ENCODE data around the gene ADGRF5. TPM values are rescaled to one million over a fixed set of nuclear protein-coding genes. Genes with fewer than 3 reads are reported as not detected.

The ADGRF5 gene
- polyA plus RNA-seq, 1 donor: 28.9 TPM

DNA sequence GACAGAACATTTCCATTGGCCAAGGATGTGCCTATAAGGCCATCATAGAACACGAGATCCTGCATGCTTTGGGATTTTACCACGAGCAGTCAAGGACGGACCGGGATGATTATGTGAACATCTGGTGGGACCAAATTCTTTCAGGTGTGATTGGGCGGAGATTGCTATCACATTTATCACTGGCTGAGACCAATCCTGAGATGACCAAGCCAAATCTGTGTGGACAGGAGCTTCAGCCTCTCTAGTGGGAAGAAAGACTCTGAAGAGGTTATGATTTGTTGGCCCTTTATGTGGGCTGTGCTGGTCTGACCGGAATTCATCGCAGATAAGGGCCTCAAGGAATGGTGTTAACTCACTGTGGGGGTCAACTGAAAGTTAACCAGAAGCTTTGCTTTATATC lies 102.2 kb downstream of the ADGRF5 start:
- DNase-seq: no peak

DNA sequence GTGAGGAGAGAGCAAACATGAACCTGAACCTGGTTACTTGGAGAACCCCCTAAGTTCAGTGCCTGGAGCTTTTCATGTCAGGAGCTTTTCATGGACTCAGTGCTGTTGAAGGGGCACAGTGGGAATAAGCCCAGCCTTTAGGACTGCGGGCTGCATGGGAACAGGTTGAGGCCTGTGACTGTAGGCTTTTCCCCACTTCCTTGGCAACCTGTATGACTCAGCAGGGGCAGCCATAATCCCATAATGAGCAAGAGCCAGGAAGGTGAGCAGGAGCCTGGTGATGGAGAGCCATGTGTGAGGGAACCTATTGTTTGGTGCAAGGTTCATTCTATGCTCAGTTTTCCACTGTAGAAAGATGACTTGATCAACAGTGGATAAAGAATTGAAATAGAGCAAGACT lies 105.1 kb downstream of the ADGRF5 start:
- DNase-seq: no peak

DNA sequence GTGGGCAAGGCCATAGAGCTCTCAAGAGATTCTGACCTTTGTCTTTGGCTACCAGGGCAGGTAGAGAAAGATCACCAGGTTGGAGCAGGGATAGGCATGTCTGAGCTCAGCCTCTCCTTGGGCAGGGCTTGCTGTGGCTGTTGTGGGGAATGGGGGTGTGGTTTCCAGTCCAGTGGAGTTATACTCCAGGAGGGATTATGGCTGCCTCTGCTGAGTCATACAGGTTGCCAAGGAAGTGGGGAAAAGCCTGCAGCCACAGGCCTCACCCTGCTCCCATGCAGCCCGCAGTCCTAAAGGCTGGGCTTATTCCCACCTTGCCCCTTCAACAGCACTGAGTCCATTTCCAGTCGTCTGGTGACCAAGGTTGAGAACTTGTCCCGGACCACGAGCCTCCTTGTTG lies 106.6 kb downstream of the ADGRF5 start:
- DNase-seq: no peak

DNA sequence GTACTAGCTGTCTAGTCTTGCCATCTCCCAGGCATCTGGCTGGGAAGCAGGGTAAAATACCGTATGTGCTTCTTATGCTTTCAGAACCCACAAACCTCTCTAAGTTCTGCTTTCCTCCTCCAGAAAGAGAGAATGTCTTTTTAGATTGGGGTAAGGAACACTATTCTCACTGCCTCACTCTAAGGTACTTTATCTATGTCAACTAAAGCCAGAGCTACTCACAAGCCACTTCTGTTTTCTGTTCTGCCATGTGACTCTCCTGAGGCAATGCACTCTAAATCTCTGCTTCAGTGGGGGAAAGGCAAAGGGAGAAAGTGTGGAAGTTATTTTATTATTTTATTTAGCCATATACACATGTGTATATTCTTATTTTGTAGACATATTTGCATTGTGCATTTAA lies 112.9 kb downstream of the ADGRF5 start:
- DNase-seq: no peak

Other genes with a start within 250 kb of the ADGRF5 start
- 0.76 TPM for gene TDRD6, start 234.1 kb downstream of the ADGRF5 start, polyA plus RNA-seq (ENCODE audit: insufficient read length)
- 4.7 TPM for gene PLA2G7, start 186.6 kb downstream of the ADGRF5 start, polyA plus RNA-seq (ENCODE audit: insufficient read length)
- gene ANKRD66, start 175.0 kb downstream of the ADGRF5 start, polyA plus RNA-seq (ENCODE audit: insufficient read length): 0.61 TPM
- not detected for gene MEP1A, start 128.5 kb downstream of the ADGRF5 start, polyA plus RNA-seq (ENCODE audit: insufficient read length)
- gene ADGRF1, start 120.4 kb upstream of the ADGRF5 start, polyA plus RNA-seq (ENCODE audit: insufficient read length): 0.08 TPM